HepG2 (cell line): ENCODE measurements around the gene ATG9A. TPM values are rescaled to one million over a fixed set of nuclear protein-coding genes. Genes with fewer than 3 reads are reported as not detected.
A peak's percentile ranks its signal among the peaks of the same experiment; 100 is the strongest.

Experiments used
- ARNT2 ChIP-seq: sonication (generic); formaldehyde crosslinking; IDR thresholded peaks from 2 replicates; pipeline ENCODE4 v1.8.0; 2022; ENCODE audit warnings: mild to moderate bottlenecking, low read depth, missing genetic modification reagents, moderate library complexity
- BRCA1 ChIP-seq: sonication (generic); formaldehyde crosslinking; IDR thresholded peaks from 2 replicates; pipeline ENCODE4 v1.4.0; 2020; ENCODE audit warnings: missing genetic modification reagents
- ETV6 ChIP-seq: sonication (generic); formaldehyde crosslinking; conservative IDR thresholded peaks from 2 replicates; pipeline ENCODE4 v1.4.0; 2020; ENCODE audit warnings: missing genetic modification reagents
- FLYWCH1 ChIP-seq: sonication (generic); formaldehyde crosslinking; IDR thresholded peaks from 2 replicates; pipeline ENCODE4 v1.8.1; 2023; ENCODE audit warnings: mild to moderate bottlenecking, missing genetic modification reagents
- KAT2B ChIP-seq: fragments of 150-350 bp; IDR thresholded peaks from 2 replicates; pipeline ENCODE4 v1.6.1; 2014; ENCODE audit warnings: low read depth, low read length, borderline replicate concordance
- NFYB ChIP-seq: sonication (generic); formaldehyde crosslinking; IDR thresholded peaks from 2 replicates; pipeline ENCODE4 v1.4.0; 2020; ENCODE audit warnings: missing genetic modification reagents
- POLR2AphosphoS2 ChIP-seq: IDR thresholded peaks from 2 replicates; pipeline ENCODE4 v1.6.1; 2011; ENCODE audit warnings: low read depth, low read length, improper control_type of control experiment
- SAP130 ChIP-seq: IDR thresholded peaks from 2 replicates; pipeline ENCODE4 v1.6.1; 2016; ENCODE audit warnings: low read depth
- ZMYM2 ChIP-seq: sonication (generic); formaldehyde crosslinking; IDR thresholded peaks from 2 replicates; pipeline ENCODE4 v1.8.0; 2022; ENCODE audit warnings: mild to moderate bottlenecking, missing genetic modification reagents
- ZNF383 ChIP-seq: sonication (generic); formaldehyde crosslinking; IDR thresholded peaks from 2 replicates; pipeline ENCODE4 v1.4.0; 2020; ENCODE audit warnings: missing genetic modification reagents, mild to moderate bottlenecking, borderline replicate concordance
- ZSCAN20 ChIP-seq: sonication (generic); formaldehyde crosslinking; IDR thresholded peaks from 2 replicates; pipeline ENCODE4 v1.4.0; 2020; ENCODE audit warnings: missing genetic modification reagents, mild to moderate bottlenecking, borderline replicate concordance
- polyA plus RNA-seq, 8 experiments: library from polyadenylated mRNA; depleted of rRNA in 3 of 8; stranded (reverse) in 7 of 8; unstranded in 1 of 8; fragments of >200 nt; fragmentation: Illumina TruSeq in 4 of 8; extraction: Trizol in 4 of 8; gene quantifications; 2 replicates each; pipeline versions ENCODE4 v1.2.1 to v1.2.3, GENCODE V29; 2011 to 2016; ENCODE audit warnings: low read depth in 4 of 8, missing spikeins in 1 of 8, mixed read lengths in 1 of 8; ENCODE audit not compliant: insufficient read depth in 1 of 8
- total RNA-seq, 5 experiments: library from RNA; depleted of rRNA; stranded (reverse); fragments of >200 nt; fragmentation: Illumina TruSeq; extraction: Trizol; gene quantifications; 2 replicates each; pipeline ENCODE4 v1.2.3, GENCODE V29; 2016; ENCODE audit warnings: low read depth in 1 of 5
- TF ChIP-seq, protein P1 (sequence below), 2 experiments: sonication (generic) in 1 of 2; formaldehyde crosslinking in 1 of 2; IDR thresholded peaks; 2 replicates each; pipeline versions ENCODE4 v1.4.0 to v1.6.1; 2018 to 2020; ENCODE audit warnings: missing genetic modification reagents in 2 of 2, borderline replicate concordance in 1 of 2, low read depth in 1 of 2, mild to moderate bottlenecking in 1 of 2, missing biosample characterization in 1 of 2
- TF ChIP-seq, protein P2 (sequence below): sonication (generic); formaldehyde crosslinking; IDR thresholded peaks from 2 replicates; pipeline ENCODE4 v1.8.0; 2022; ENCODE audit warnings: missing genetic modification reagents, low read depth, mild to moderate bottlenecking, borderline replicate concordance
- TF ChIP-seq, protein P3 (sequence below): IDR thresholded peaks from 2 replicates; pipeline ENCODE4 v1.6.1; 2016
- TF ChIP-seq, protein P4 (sequence below): sonication (generic); formaldehyde crosslinking; IDR thresholded peaks from 2 replicates; pipeline ENCODE4 v1.8.0; 2022; ENCODE audit warnings: mild to moderate bottlenecking, missing genetic modification reagents
- TF ChIP-seq, protein P5 (sequence below): sonication (generic); formaldehyde crosslinking; IDR thresholded peaks from 2 replicates; pipeline ENCODE4 v1.4.0; 2020; ENCODE audit warnings: missing genetic modification reagents

The ATG9A gene
- total and polyA plus RNA-seq, 2 of the 13 experiments (the other 11 are each of a cell fraction or from before 2014, with no cell fraction given), result 35.0 to 131 TPM

DNA sequence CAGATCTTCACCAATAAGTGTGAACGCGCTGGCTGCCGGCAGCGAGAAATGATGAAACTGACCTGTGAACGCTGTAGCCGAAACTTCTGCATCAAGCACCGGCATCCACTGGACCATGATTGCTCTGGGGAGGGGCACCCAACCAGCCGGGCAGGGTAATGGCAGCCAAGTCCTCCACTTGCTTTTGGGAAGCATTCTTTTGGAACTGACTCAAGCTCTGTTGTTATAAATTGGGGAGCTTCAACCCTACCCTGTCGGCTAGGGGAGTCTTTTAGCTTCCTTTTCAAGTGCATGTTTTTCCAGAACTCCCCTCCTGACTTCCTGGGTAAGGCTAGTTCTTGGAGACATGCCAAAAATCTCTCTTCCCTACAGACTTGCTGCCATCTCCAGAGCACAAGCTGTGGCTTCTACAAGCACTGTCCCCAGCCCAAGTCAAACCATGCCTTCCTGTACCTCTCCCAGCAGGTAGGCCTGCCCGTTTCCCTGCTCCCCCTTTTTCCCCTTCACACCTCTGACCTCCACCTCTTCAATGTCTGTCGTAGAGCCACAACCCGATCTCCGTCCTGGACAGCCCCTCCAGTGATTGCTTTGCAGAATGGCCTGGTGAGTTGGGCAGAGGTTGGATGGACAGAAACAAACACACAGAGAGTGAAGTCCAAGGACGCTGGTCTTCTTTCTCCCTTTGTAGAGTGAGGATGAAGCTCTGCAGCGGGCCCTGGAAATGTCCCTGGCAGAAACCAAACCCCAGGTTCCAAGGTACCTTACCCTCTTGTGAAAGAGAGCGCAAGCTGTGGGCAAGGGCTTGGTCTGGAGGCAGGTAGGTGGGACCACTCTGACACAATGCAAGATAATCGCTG, 21.3 kb downstream of the ATG9A start (continued):
- no peak for TF ChIP-seq ETV6
- TF ChIP-seq SAP130 (CRISPR knock-in tag), result peak; percentile 85
- TF ChIP-seq BRCA1 (CRISPR knock-in tag), result no peak
- TF ChIP-seq, protein P1, sequence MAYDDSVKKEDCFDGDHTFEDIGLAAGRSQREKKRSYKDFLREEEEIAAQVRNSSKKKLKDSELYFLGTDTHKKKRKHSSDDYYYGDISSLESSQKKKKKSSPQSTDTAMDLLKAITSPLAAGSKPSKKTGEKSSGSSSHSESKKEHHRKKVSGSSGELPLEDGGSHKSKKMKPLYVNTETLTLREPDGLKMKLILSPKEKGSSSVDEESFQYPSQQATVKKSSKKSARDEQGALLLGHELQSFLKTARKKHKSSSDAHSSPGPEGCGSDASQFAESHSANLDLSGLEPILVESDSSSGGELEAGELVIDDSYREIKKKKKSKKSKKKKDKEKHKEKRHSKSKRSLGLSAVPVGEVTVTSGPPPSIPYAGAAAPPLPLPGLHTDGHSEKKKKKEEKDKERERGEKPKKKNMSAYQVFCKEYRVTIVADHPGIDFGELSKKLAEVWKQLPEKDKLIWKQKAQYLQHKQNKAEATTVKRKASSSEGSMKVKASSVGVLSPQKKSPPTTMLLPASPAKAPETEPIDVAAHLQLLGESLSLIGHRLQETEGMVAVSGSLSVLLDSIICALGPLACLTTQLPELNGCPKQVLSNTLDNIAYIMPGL (CRISPR knock-in tag; IDR thresholded peaks at IDR 0.05; ENCODE audit: borderline replicate concordance in 1 of 2, low read depth in 1 of 2), result peak; percentile 22 to 61; a peak in 2 of 4 replicates
- TF ChIP-seq, protein P2, sequence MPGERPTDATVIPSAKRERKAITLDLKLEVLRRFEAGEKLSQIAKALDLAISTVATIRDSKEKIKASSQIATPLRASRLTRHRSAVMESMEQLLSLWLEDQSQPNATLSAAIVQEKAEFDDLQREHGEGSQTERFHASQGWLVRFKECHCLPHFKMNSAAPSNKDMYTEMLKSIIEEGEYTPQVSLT (CRISPR knock-in tag), result no peak
- TF ChIP-seq, protein P3, sequence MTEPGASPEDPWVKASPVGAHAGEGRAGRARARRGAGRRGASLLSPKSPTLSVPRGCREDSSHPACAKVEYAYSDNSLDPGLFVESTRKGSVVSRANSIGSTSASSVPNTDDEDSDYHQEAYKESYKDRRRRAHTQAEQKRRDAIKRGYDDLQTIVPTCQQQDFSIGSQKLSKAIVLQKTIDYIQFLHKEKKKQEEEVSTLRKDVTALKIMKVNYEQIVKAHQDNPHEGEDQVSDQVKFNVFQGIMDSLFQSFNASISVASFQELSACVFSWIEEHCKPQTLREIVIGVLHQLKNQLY (CRISPR knock-in tag), result peak; percentile 67; the same call in 1 of the 2 replicates
- TF ChIP-seq, protein P4, sequence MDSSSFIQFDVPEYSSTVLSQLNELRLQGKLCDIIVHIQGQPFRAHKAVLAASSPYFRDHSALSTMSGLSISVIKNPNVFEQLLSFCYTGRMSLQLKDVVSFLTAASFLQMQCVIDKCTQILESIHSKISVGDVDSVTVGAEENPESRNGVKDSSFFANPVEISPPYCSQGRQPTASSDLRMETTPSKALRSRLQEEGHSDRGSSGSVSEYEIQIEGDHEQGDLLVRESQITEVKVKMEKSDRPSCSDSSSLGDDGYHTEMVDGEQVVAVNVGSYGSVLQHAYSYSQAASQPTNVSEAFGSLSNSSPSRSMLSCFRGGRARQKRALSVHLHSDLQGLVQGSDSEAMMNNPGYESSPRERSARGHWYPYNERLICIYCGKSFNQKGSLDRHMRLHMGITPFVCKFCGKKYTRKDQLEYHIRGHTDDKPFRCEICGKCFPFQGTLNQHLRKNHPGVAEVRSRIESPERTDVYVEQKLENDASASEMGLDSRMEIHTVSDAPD (CRISPR knock-in tag), result peak; percentile 74; the same call in 1 of the 2 replicates
- no peak; the same call in none of the 2 replicates for TF ChIP-seq ARNT2
- TF ChIP-seq, protein P5, sequence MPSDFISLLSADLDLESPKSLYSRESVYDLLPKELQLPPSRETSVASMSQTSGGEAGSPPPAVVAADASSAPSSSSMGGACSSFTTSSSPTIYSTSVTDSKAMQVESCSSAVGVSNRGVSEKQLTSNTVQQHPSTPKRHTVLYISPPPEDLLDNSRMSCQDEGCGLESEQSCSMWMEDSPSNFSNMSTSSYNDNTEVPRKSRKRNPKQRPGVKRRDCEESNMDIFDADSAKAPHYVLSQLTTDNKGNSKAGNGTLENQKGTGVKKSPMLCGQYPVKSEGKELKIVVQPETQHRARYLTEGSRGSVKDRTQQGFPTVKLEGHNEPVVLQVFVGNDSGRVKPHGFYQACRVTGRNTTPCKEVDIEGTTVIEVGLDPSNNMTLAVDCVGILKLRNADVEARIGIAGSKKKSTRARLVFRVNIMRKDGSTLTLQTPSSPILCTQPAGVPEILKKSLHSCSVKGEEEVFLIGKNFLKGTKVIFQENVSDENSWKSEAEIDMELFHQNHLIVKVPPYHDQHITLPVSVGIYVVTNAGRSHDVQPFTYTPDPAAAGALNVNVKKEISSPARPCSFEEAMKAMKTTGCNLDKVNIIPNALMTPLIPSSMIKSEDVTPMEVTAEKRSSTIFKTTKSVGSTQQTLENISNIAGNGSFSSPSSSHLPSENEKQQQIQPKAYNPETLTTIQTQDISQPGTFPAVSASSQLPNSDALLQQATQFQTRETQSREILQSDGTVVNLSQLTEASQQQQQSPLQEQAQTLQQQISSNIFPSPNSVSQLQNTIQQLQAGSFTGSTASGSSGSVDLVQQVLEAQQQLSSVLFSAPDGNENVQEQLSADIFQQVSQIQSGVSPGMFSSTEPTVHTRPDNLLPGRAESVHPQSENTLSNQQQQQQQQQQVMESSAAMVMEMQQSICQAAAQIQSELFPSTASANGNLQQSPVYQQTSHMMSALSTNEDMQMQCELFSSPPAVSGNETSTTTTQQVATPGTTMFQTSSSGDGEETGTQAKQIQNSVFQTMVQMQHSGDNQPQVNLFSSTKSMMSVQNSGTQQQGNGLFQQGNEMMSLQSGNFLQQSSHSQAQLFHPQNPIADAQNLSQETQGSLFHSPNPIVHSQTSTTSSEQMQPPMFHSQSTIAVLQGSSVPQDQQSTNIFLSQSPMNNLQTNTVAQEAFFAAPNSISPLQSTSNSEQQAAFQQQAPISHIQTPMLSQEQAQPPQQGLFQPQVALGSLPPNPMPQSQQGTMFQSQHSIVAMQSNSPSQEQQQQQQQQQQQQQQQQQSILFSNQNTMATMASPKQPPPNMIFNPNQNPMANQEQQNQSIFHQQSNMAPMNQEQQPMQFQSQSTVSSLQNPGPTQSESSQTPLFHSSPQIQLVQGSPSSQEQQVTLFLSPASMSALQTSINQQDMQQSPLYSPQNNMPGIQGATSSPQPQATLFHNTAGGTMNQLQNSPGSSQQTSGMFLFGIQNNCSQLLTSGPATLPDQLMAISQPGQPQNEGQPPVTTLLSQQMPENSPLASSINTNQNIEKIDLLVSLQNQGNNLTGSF (CRISPR knock-in tag), result no peak
- peak; percentile 80; the same call in 1 of the 2 replicates for TF ChIP-seq ZNF383 (CRISPR knock-in tag)
- no peak for TF ChIP-seq KAT2B
- no peak for TF ChIP-seq NFYB (CRISPR knock-in tag)
- TF ChIP-seq FLYWCH1 (CRISPR knock-in tag), result no peak
- 0 out of 2 replicates have a peak, but pooled peaks have one; percentile 15 for TF ChIP-seq ZMYM2
- TF ChIP-seq ZSCAN20, result no peak
- no peak; the same call in 1 of the 2 replicates for TF ChIP-seq POLR2AphosphoS2
